Astrocyte of the spinal cord (primary cell): Measurements from ENCODE around the gene CTBP1.

ENCODE experiments used
- DNase-seq: peaks from one replicate; pipeline ENCODE4 v3.0.0; 2011; ENCODE audit warnings: low read depth, low spot score
- H3K4me3 ChIP-seq: 2 replicates; pipeline ENCODE4 v1.5.1; 2011; ENCODE audit warnings: low read depth, mild to moderate bottlenecking, low read length, moderate library complexity
- in situ Hi-C: cut with HindIII; loops from 2 replicates; pipeline ENCODE4 v1.10.0; 2017; ENCODE audit warnings: low sequenced_read_pairs
- TF ChIP-seq, protein P1 (sequence below): IDR thresholded peaks from 2 replicates; pipeline ENCODE4 v1.5.1; 2012; ENCODE audit warnings: low read depth, mild to moderate bottlenecking, low read length, inconsistent platforms

The CTBP1 gene

DNA sequence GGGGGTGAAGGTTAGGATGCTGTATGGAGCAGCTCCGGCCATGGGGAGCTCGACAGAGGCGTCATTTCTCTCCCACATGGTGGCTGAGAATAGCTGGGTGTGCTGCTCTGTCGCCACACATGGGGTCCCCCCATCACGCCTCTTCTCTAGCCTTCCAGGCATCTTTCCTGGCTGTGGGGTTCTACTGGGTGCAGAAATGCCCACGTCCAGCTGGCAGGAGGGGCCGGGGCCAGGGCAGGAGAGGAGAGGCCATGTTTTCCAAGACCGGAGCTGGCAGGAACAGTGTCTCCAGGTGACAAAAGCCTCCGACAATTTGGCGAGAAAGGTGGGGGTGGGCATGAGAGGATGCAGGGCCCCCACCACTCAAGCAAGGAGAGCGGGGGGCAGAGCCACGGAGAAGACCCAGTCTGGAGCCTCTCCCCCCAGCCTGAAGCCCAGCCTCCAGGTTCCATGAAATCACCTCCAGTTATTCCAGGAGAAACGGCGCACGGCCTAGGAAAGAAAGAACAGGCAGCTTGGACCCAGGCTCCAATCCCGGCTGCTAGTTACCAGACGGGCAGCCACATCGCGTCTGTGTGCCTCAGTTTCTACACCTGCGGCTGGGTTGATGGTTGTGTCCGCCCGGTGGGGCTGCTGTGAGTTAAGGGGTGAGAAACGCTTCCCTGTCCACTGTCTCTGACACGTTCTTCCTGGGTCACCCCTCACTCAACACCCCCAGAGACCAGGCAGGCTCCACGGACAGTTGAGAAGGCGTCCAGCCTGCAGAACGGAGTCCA is 49.2 kb downstream of the CTBP1 start:
- TF ChIP-seq, protein P1, sequence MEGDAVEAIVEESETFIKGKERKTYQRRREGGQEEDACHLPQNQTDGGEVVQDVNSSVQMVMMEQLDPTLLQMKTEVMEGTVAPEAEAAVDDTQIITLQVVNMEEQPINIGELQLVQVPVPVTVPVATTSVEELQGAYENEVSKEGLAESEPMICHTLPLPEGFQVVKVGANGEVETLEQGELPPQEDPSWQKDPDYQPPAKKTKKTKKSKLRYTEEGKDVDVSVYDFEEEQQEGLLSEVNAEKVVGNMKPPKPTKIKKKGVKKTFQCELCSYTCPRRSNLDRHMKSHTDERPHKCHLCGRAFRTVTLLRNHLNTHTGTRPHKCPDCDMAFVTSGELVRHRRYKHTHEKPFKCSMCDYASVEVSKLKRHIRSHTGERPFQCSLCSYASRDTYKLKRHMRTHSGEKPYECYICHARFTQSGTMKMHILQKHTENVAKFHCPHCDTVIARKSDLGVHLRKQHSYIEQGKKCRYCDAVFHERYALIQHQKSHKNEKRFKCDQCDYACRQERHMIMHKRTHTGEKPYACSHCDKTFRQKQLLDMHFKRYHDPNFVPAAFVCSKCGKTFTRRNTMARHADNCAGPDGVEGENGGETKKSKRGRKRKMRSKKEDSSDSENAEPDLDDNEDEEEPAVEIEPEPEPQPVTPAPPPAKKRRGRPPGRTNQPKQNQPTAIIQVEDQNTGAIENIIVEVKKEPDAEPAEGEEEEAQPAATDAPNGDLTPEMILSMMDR = no peak
- no peak for DNase-seq
- in situ Hi-C loops = no loop called here
- no peak overlapping the region for H3K4me3 ChIP-seq

GRCh38 chr4:1198098-1198844 is 50.7 kb downstream of the CTBP1 start:
- H3K4me3 ChIP-seq = no peak overlapping the region
- DNase-seq = no peak
- TF ChIP-seq, protein P1 = no peak
- in situ Hi-C loops = no loop called here

DNA sequence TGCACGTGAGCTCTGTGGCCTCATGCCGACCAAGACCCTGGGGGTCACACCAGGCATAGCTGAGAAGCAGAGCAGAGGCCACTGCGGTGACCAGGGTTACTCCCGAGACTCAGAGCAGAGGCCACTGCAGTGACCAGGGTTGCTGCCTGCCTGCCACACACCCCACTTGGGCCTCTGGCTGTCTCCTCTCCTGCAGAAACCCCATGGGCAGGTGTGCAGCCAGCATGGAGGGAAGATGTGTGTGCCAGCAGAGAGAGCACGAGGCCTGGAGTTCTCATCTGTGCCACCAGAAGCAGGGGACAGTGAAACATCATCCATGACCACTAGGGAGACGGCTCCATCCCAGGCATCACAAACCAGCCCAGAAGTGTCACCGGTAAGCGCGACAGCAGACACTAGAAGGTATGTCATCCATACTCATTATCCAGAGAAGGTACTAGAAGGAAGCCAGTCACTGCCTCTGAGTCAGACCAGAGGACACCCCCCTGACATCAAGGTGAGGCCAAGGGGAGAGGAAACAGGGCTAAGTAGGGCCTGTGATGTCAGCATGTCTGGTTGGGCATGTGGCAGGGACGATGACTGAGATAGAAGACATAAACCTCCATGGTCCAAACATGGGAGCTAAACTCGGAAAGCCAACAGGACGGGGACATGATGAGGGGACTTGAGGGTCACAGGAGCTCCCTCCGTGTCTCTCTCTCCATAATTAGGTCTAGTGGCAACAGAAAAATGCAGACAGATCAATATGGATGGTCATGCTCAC is 52.3 kb downstream of the CTBP1 start:
- in situ Hi-C loops = no loop called here
- H3K4me3 ChIP-seq = no peak overlapping the region
- no peak for DNase-seq
- TF ChIP-seq, protein P1 = no peak

- H3K4me3 ChIP-seq = no peak overlapping the region
- TF ChIP-seq, protein P1 = no peak
- in situ Hi-C loops = no loop called here
- DNase-seq = no peak
These were observed 53.0 kb downstream of the CTBP1 start for GRCh38 chr4:1195891-1196401.

GRCh38 chr4:1195109-1195671 is 53.7 kb downstream of the CTBP1 start:
- in situ Hi-C loops = no loop called here
- no peak for DNase-seq
- H3K4me3 ChIP-seq = no peak overlapping the region
- TF ChIP-seq, protein P1 = no peak
